ENCODE results near the gene SETX.

The SETX gene

GRCh38 chr9:132357764-132358163, 3.0 kb upstream of the SETX start:
- H3K27ac ChIP-seq (ENCODE audit: low read depth, low read length, poor library complexity, severe bottlenecking) = no peak overlapping the region
- no peaks in the 10 kb centered on the region for H3F3A ChIP-seq (ENCODE audit: insufficient read depth, low read length)
- TF ChIP-seq EZH2 (IDR thresholded peaks at IDR 0.05; ENCODE audit: borderline replicate concordance, low read length) = no peak
- TF ChIP-seq CTCF (IDR thresholded peaks at IDR 0.05; ENCODE audit: low read length) = no peak
- peaks cover 16% of the 10 kb centered on the region for H3K79me2 ChIP-seq (ENCODE audit: insufficient read depth, low read length)
- no peaks in the 10 kb centered on the region for H4K20me1 ChIP-seq (ENCODE audit: insufficient read depth, low read length)
- H3K9ac ChIP-seq (ENCODE audit: low read length) = no peak overlapping the region
- no peak overlapping the region for H2AFZ ChIP-seq (ENCODE audit: low read length)
- peaks cover 17% of the 10 kb centered on the region for H3K4me1 ChIP-seq (ENCODE audit: insufficient read depth, low read length, severe bottlenecking)
- H3K9me2 ChIP-seq (ENCODE audit: low read depth, low read length) = no peaks in the 10 kb centered on the region
- H3K36me3 ChIP-seq (ENCODE audit: insufficient read depth, low read length) = peaks cover 13% of the 10 kb centered on the region; the same call in 1 of the 2 replicates
- no peaks in the 10 kb centered on the region for H3K27me3 ChIP-seq (ENCODE audit: insufficient read depth, low read length)
- no peak overlapping the region for H3K4me2 ChIP-seq (ENCODE audit: low read length)
- H3K4me3 ChIP-seq (ENCODE audit: low read depth, low read length, poor library complexity, severe bottlenecking) = no peak overlapping the region
- H3K9me3 ChIP-seq (ENCODE audit: low read length) = no peaks in the 10 kb centered on the region

- no peaks in the 10 kb centered on the region for H4K20me1 ChIP-seq (ENCODE audit: insufficient read depth, low read length)
- no peaks in the 10 kb centered on the region for H3F3A ChIP-seq (ENCODE audit: insufficient read depth, low read length)
- H3K27me3 ChIP-seq (ENCODE audit: insufficient read depth, low read length) = no peaks in the 10 kb centered on the region
- no peak for TF ChIP-seq EZH2 (IDR thresholded peaks at IDR 0.05; ENCODE audit: borderline replicate concordance, low read length)
- no peak for TF ChIP-seq CTCF (IDR thresholded peaks at IDR 0.05; ENCODE audit: low read length)
- H3K27ac ChIP-seq (ENCODE audit: low read depth, low read length, poor library complexity, severe bottlenecking) = no peak overlapping the region
- no peak overlapping the region for H3K4me3 ChIP-seq (ENCODE audit: low read depth, low read length, poor library complexity, severe bottlenecking)
- H2AFZ ChIP-seq (ENCODE audit: low read length) = no peak overlapping the region
- H3K4me2 ChIP-seq (ENCODE audit: low read length) = no peak overlapping the region
- H3K36me3 ChIP-seq (ENCODE audit: insufficient read depth, low read length) = peaks cover 26% of the 10 kb centered on the region; the same call in 1 of the 2 replicates
- no peaks in the 10 kb centered on the region for H3K9me3 ChIP-seq (ENCODE audit: low read length)
- H3K9ac ChIP-seq (ENCODE audit: low read length) = no peak overlapping the region
- no peaks in the 10 kb centered on the region for H3K9me2 ChIP-seq (ENCODE audit: low read depth, low read length)
- H3K4me1 ChIP-seq (ENCODE audit: insufficient read depth, low read length, severe bottlenecking) = peaks cover 30% of the 10 kb centered on the region
- peaks cover 18% of the 10 kb centered on the region for H3K79me2 ChIP-seq (ENCODE audit: insufficient read depth, low read length)
Measured at GRCh38 chr9:132356324-132356924, 1.6 kb upstream of the SETX start.

GRCh38 chr9:132351404-132352045, 3.3 kb downstream of the SETX start:
- Histone ChIP-seq H3K9me2 (ENCODE audit: low read depth, low read length) (no peaks in the 10 kb centered on the region), H3K9me3 (ENCODE audit: low read length) (no peaks in the 10 kb centered on the region), H3K4me1 (ENCODE audit: insufficient read depth, low read length, severe bottlenecking) (peaks cover 52% of the 10 kb centered on the region), H4K20me1 (ENCODE audit: insufficient read depth, low read length) (no peaks in the 10 kb centered on the region), H3K79me2 (ENCODE audit: insufficient read depth, low read length) (peaks cover 23% of the 10 kb centered on the region), H3K36me3 (ENCODE audit: insufficient read depth, low read length) (peaks cover 70% of the 10 kb centered on the region), H3K9ac (ENCODE audit: low read length) (peak overlapping the region; percentile 45), H2AFZ (ENCODE audit: low read length) (no peak overlapping the region), H3K27me3 (ENCODE audit: insufficient read depth, low read length) (no peaks in the 10 kb centered on the region), H3K4me2 (ENCODE audit: low read length) (peak overlapping the region; percentile 87), H3K4me3 (ENCODE audit: low read depth, low read length, poor library complexity, severe bottlenecking) (peak overlapping the region; percentile 93), H3K27ac (ENCODE audit: low read depth, low read length, poor library complexity, severe bottlenecking) (peak overlapping the region; percentile 74), H3F3A (ENCODE audit: insufficient read depth, low read length) (no peaks in the 10 kb centered on the region)
- TF ChIP-seq EZH2 (IDR thresholded peaks at IDR 0.05; ENCODE audit: borderline replicate concordance, low read length) (no peak), CTCF (IDR thresholded peaks at IDR 0.05; ENCODE audit: low read length) (no peak)
